AG08395 (cell line): Measurements from ENCODE around the gene FAM200A.
"Not testable (repeated sequence)": the region's sequence is repeated elsewhere in the genome, so short reads cannot be mapped to it uniquely, and the experiment has no call there.

Source experiments
- DNase-seq: peaks from one replicate; pipeline ENCODE4 v3.0.0; 2012; ENCODE audit warnings: mixed read lengths, low spot score

Gene FAM200A

GRCh38 chr7:99551767-99552463 lies at the start of gene FAM200A:
FAM200A (minus strand) TSS chr7:99552114; CDS start chr7:99548407, 3,707 bp downstream.
- DNase-seq: peak; percentile 97

DNA sequence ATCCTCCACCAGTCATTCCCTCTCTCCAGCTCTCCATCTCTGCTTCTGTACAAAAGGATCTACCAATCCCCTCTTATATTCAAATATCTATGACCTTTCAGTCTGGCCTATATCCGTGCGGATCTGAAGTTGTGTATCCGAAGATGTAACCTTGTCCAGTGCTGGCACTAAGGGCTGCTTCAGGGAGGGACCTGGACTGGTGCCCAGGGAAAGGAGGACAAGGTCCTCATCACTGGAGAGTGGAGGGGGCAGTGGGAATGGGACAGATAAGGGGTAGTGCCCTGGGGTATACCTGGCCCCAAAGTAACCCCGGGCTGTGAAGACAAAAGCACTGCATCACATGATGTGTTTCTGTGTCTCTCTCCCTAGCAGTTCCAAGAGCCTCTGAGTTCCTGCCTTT lies 47.9 kb upstream of the FAM200A start:
- DNase-seq: no peak

GRCh38 chr7:99597762-99598501 lies 46.0 kb upstream of the FAM200A start, which contains the start of gene TMEM225B:
TMEM225B (plus strand) TSS chr7:99598267; CDS start chr7:99604389, 6,122 bp downstream.
- no peak for DNase-seq

- DNase-seq: no peak
Measured at GRCh38 chr7:99596408-99596955, 44.6 kb upstream of the FAM200A start.

DNA sequence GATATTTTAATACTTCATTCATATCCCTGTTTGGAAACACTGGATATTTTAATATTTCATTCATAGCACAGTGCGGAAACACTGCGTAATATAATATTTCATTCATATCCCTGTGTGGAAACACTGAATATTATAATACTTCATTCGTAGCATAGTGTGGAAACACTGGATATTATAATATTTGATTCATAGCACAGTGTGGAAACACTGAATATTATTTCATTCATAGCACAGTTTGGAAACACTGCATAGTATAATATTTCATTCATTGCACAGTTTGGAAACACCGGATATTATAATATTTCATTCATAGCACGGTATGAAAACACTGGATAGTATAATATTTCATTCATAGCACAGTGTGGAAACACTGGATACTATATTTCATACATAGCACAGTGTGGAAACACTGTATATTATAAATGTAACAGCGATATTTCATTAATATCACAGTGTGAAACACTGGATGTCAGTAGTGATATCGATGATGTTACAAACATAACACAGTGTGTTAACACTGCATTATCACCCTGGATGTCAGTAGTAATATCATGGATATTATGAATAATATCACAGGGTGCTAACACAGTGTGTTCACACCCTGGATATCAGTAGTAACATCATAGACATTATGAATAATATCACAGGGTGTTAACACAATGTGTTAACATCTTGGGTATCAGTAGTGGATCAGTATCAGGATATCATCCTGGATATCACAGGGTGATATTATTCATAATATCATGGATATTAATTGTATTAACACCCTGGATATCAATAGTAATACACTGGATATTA lies 43.2 kb upstream of the FAM200A start:
- DNase-seq: no peak

DNA sequence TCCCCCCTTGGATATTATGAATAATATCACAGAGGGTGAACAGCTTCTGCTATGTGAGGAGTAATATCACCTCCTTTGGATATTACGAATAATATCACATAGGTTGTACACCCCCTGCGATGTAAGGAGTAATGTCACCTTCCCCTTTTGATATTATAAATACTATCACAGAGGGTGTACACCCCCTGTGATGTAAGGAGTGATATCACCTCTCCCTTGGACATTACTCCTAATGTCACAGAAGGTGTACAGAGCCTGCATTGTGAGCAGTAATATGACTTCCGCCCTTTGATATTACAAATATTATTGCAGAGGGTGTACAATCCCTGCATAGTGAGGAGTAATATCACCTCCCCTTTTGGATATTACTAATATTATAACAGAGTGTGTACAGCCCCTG lies 37.0 kb upstream of the FAM200A start:
- DNase-seq: no peak

GRCh38 chr7:99580778-99581332 lies 28.9 kb upstream of the FAM200A start:
- not testable (repeated sequence) for DNase-seq

DNA sequence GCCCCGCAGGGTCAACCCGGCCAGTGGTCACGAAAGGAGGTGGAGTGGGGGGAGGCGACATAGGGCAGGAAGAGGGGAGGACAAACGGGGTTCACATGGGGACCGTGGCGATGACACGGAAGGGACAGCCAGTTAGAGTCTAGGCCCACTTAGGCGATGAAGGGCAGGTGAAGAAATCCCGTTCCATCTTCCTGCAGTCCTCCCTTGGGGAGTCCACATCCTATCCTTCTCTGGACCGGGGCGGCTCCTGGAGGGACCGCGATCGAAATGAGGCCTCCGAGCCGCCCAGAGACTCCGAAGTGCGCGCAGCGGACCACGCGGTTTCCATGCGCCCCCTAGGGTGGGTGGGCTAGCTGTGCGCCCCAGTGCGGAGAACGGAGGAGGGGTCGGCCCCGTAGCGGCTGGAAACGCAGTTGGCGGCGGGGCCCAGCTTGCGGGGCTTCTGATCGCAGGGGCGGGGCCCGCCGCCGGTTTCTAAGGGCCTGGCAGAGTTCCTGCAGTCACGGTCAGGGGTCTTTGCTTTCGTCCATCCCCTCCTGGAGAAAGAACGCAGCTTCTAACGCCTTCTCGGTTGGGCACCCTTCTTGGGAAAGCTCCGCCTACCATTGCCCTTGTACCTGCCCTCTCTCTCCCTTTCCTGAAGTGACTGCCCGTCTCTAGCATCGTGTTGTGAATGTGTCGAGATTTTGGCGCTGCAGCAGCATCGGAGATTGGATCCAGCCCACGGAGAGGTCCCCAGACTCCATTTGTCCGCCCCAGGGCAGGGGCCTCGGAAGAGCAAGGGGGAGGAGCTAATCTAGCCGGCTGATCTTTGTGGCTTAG lies 28.3 kb upstream of the FAM200A start:
- DNase-seq: peak; percentile 31

DNA sequence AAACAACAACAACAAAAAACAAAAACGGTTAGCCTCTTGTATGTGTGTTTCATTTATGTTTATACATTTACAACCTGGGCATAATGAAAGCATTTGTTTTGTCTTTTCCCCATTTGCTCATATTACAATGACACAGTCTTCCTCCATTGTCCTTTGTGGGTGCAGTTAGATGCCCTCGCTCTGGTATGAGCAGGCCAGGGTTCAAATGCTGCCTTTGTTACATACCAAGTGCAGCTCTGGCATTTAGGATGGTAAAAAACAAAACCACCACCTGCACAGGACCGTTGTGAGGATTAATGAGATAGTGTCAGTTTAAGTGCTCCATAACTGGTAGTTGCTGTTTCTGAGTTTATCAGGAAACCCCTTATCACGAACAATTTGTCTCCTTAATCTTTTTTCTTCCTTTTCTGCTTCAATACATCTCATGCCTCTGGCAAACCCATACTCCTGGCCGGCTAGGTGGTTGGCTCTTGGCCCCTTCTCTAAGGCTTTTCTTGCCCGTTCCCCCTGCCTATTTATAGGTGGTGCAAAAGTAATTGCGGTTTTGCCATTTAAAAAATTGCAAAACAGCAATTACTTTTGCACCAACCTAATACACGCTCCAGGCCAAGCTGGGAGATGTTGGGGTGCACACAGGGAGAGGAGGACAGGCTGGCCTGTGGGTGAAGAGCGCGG lies 27.5 kb upstream of the FAM200A start:
- DNase-seq: no peak

GRCh38 chr7:99576251-99576650 lies 24.3 kb upstream of the FAM200A start:
- no peak for DNase-seq

- no peak for DNase-seq
Measured at GRCh38 chr7:99573257-99573656, 21.3 kb upstream of the FAM200A start.

- DNase-seq: no peak
Measured at GRCh38 chr7:99571768-99572167, 19.9 kb upstream of the FAM200A start.

DNA sequence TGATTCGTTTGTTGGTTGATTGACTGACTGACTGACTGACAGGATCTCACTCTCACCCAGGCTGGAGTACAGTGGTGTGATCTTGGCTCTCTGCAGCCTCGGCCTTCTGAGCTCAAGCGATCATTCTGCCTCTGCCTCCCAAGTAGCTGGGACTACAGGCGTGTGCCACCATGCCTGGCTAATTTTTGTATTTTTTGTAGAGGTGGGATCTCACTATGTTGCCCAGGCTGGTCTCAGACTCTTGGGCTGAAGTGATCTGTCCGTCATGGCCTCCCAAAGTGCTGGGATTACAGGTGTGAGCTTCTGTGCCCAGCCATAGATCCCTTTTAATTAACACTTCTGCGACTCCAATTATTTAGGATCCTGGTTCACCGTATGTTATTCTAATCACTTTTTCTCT lies 16.9 kb upstream of the FAM200A start:
- not testable (repeated sequence) for DNase-seq

- DNase-seq: peak; percentile 72
Measured at GRCh38 chr7:99563650-99564049, 11.7 kb upstream of the FAM200A start.

- peak; percentile 96 for DNase-seq
Measured at GRCh38 chr7:99562832-99563231, 10.9 kb upstream of the FAM200A start.

DNA sequence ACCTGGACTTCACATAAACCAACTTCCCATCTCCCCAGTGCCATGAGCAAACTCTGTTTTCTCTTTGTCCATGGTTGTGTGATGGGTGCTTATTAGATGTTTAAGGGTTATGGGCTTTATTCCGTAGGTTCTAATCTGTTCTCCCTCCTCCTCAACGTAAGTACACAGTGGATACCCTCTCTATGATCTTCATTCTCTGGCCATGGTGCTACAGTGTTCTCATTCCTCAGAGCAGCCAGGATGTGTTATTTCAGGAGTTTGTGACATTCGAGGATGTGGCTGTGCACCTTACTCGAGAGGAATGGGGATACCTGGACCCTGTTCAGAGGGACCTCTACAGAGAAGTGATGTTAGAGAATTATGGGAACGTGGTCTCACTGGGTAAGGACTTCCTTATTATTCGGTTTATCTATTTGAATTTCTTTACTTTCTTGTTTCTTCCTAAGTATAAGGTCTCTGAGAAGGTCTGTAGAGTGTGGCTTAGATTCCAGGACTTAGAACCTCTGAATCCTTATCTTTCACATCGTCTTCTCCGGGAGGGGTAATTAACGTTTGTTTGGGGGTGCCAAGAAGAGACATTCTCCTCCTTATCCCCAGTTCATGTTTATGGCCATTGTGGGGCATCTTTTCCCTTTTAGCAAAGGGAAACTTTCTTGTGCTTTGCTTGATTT lies 10.3 kb upstream of the FAM200A start:
- no peak for DNase-seq

GRCh38 chr7:99561737-99562051 lies 9.8 kb upstream of the FAM200A start:
- DNase-seq: no peak

DNA sequence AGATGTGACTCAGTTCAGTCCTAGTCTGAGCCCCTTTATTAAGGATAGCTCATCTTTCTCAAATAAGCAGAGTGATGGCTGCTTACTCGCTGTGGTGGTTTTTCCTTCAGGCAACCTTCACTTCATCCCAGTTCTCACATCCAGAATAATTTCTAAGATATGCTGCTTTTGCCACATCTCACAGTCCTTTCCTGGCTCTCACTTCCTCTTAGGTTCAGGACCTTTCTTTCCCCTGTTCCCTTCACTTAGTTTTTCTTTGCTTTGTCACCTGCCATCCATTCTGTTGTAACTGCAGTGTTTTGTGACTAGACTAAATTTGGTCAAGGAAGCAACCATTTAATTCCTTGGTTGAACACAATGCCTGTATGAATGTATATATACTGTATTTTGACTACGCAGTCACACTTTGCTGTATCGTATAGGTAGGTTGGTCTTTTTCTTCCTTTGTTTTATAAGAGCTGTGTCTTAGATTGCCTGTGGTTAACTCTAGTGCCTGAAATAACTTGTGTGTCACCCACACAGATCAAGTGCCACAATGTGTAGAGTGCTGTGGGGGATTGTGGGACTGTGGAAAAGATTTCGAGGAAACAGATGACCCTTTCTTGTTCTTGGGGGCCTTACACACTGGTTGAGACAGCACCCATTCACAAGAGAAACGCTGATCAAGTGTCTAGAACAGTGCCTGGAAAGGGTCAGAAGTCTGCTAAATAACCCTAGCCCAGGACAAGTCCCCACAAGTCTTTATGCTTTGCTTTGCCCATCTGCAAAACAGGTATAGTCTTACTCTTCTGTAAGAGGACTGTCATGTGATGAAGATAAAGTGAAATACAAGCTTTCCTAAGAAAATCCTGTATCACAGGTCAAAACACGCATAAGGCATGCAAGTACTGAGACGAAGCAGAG lies 9.2 kb upstream of the FAM200A start:
- no peak for DNase-seq
